Measurements from ENCODE around the gene RUNX2.

DNA sequence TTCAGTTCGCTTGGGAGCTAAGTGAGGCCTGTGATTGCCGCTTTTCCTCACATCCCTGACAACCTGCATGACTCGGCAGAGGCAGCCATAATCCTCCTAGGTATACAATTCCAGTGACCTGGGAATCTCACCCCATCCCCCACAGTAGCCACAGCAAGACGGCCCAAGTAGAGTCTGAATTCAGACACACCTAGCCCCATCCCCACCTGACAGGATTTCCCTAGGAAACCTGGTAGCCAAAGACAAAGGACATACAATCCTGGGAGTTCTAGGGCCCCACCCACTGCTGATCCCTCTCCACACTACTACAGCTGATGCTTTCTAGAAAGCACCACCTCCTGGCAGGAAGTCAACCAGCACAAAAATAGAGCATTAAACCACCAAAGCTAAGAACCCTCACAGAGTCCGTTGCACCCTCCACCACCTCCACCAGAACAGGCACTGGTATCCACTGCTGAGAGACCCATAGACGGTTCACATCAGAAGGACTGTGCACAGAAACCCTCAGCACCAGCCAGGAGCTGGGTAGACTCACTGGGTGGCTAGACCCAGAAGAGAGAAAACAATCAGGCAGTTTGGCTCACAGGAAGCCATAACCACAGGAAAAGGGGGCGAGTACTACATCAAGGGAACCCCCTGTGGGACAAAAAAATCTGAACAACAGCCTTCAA is 17.9 kb upstream of the RUNX2 start:
- no peak for TF ChIP-seq POLR2A (IDR thresholded peaks at IDR 0.05; ENCODE audit: extremely low read depth, insufficient read length)
- TF ChIP-seq, protein P1, sequence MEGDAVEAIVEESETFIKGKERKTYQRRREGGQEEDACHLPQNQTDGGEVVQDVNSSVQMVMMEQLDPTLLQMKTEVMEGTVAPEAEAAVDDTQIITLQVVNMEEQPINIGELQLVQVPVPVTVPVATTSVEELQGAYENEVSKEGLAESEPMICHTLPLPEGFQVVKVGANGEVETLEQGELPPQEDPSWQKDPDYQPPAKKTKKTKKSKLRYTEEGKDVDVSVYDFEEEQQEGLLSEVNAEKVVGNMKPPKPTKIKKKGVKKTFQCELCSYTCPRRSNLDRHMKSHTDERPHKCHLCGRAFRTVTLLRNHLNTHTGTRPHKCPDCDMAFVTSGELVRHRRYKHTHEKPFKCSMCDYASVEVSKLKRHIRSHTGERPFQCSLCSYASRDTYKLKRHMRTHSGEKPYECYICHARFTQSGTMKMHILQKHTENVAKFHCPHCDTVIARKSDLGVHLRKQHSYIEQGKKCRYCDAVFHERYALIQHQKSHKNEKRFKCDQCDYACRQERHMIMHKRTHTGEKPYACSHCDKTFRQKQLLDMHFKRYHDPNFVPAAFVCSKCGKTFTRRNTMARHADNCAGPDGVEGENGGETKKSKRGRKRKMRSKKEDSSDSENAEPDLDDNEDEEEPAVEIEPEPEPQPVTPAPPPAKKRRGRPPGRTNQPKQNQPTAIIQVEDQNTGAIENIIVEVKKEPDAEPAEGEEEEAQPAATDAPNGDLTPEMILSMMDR (IDR thresholded peaks at IDR 0.05; ENCODE audit: low read depth, low read length) = no peak

All from NB4 (cell line).